ENCODE measurements around the gene GPRIN3.
A peak's percentile ranks its signal among the peaks of the same experiment; 100 is the strongest.
"Not testable (repeated sequence)": the region's sequence is repeated elsewhere in the genome, so short reads cannot be mapped to it uniquely, and the experiment has no call there.

GPRIN3 gene

GRCh38 chr4:89314291-89314690, 6.7 kb upstream of the GPRIN3 start:
- H3K9me3 ChIP-seq (ENCODE audit: control insufficient read depth, insufficient read depth, low read length) = no peaks in the 10 kb centered on the region
- no peak for DNase-seq (ENCODE audit: low read depth, low spot score)
- H3K36me3 ChIP-seq (ENCODE audit: control insufficient read depth, insufficient read depth, low read length) = no peaks in the 10 kb centered on the region
- no peaks in the 10 kb centered on the region for H3K27me3 ChIP-seq (ENCODE audit: control insufficient read depth, insufficient read depth, low read length)
- no peak overlapping the region for H3K4me3 ChIP-seq (ENCODE audit: low read length)
- no peaks in the 10 kb centered on the region for H3K4me1 ChIP-seq (ENCODE audit: control insufficient read depth, insufficient read depth, low read length)
- WGBS (ENCODE audit: insufficient coverage, insufficient read length) = no CpG with 5 or more reads among the region's 3 CpGs
- H3K27ac ChIP-seq (ENCODE audit: low read length) = no peak overlapping the region

DNA sequence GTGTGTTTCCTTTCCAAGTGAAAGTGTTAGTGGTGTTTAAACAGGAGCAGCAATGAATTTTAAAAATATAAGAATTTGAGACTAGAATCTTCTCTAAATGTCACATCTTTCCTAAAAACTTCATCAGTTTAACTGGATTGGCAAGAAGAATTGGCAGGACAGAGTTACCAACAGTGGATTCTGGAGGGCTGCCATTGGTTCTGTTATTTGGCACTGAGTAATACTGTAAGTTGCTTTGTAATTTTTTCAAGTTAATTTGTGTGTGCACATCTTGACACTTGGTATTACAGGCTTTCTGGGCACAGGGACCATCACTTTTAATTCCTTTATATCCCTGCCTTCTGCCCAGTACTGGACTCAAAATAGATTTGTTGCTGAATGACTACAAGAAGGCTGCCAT, 4.5 kb upstream of the GPRIN3 start:
- Histone ChIP-seq H3K4me1 (ENCODE audit: control insufficient read depth, insufficient read depth, low read length) (no peaks in the 10 kb centered on the region), H3K27me3 (ENCODE audit: control insufficient read depth, insufficient read depth, low read length) (no peaks in the 10 kb centered on the region; the same call in 1 of the 2 replicates), H3K27ac (ENCODE audit: low read length) (no peak overlapping the region), H3K36me3 (ENCODE audit: control insufficient read depth, insufficient read depth, low read length) (no peaks in the 10 kb centered on the region), H3K9me3 (ENCODE audit: control insufficient read depth, insufficient read depth, low read length) (no peaks in the 10 kb centered on the region), H3K4me3 (ENCODE audit: low read length) (no peak overlapping the region)
- no peak for DNase-seq (ENCODE audit: low read depth, low spot score)

DNA sequence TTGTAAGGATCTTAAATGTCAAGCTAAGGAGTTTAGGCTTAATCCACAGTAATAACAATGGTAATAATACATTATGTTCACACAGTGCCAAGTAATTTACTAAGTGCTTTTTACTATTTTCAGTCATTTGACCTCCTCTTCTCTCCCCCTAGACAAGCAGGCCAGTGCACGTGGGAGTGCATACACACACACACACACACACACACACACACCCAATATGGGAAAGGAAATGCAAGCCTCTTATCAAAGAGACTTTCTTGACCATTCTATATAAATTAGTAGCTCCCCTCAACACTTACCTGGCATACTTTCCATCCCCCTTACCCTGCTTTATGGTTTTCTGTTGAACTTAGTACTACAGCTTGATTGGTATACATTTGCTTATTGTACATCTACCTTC, 3.8 kb upstream of the GPRIN3 start:
- peaks cover 4% of the 10 kb centered on the region for H3K27me3 ChIP-seq (ENCODE audit: control insufficient read depth, insufficient read depth, low read length)
- DNase-seq (ENCODE audit: low read depth, low spot score) = no peak
- no peaks in the 10 kb centered on the region for H3K9me3 ChIP-seq (ENCODE audit: control insufficient read depth, insufficient read depth, low read length)
- no CpG with 5 or more reads among the region's 1 CpG for WGBS (ENCODE audit: insufficient coverage, insufficient read length)
- H3K4me1 ChIP-seq (ENCODE audit: control insufficient read depth, insufficient read depth, low read length) = peaks cover 3% of the 10 kb centered on the region
- H3K27ac ChIP-seq (ENCODE audit: low read length) = no peak overlapping the region
- H3K36me3 ChIP-seq (ENCODE audit: control insufficient read depth, insufficient read depth, low read length) = no peaks in the 10 kb centered on the region
- no peak overlapping the region for H3K4me3 ChIP-seq (ENCODE audit: low read length)

DNA sequence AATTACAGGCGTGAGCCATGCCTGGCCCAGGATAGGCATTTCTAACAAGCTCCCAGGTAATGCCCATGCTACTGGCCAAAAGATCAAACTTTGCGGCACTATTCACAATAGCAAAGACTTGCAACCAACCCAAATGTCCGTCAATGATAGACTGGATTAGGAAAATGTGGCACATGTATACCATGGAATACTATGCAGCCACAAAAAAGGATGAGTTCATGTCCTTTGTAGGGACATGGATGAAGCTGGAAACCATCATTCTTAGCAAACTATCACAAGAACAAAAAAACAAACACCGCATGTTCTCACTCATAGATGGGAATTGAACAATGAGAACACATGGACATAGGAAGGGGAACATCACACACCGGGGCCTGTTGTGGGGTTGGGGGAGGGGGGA, 1.6 kb upstream of the GPRIN3 start:
- H3K9me3 ChIP-seq (ENCODE audit: control insufficient read depth, insufficient read depth, low read length); H3K4me1 ChIP-seq (ENCODE audit: control insufficient read depth, insufficient read depth, low read length); DNase-seq (ENCODE audit: low read depth, low spot score); H3K4me3 ChIP-seq (ENCODE audit: low read length); H3K36me3 ChIP-seq (ENCODE audit: control insufficient read depth, insufficient read depth, low read length); H3K27me3 ChIP-seq (ENCODE audit: control insufficient read depth, insufficient read depth, low read length); H3K27ac ChIP-seq (ENCODE audit: low read length): not testable (repeated sequence)
- WGBS (ENCODE audit: insufficient coverage, insufficient read length) = no CpG with 5 or more reads among the region's 5 CpGs

GRCh38 chr4:89308161-89308500, 531 bp upstream of the GPRIN3 start:
- no peak for DNase-seq (ENCODE audit: low read depth, low spot score)
- H3K9me3 ChIP-seq (ENCODE audit: control insufficient read depth, insufficient read depth, low read length) = no peaks in the 10 kb centered on the region
- peak overlapping the region; percentile 93; the same call in 1 of the 2 replicates for H3K4me3 ChIP-seq (ENCODE audit: low read length)
- H3K4me1 ChIP-seq (ENCODE audit: control insufficient read depth, insufficient read depth, low read length) = peaks cover 3% of the 10 kb centered on the region
- no peaks in the 10 kb centered on the region for H3K36me3 ChIP-seq (ENCODE audit: control insufficient read depth, insufficient read depth, low read length)
- H3K27ac ChIP-seq (ENCODE audit: low read length) = no peak overlapping the region
- no CpG with 5 or more reads among the region's 6 CpGs for WGBS (ENCODE audit: insufficient coverage, insufficient read length)
- peaks cover 4% of the 10 kb centered on the region for H3K27me3 ChIP-seq (ENCODE audit: control insufficient read depth, insufficient read depth, low read length)

DNA sequence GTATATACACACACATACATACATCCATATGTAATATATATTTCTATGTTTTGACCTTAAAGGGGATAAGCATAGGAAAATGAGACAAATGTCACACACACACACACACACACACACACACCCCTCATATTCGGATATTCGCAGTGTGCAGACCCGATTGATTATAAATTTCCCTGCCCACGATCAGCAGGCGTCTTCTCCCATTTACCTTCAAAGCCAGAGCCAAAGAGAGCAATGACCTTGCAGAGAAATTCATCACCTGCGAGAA, 488 bp downstream of the GPRIN3 start:
- no peak overlapping the region for H3K27ac ChIP-seq (ENCODE audit: low read length)
- WGBS (ENCODE audit: insufficient coverage, insufficient read length) = no CpG with 5 or more reads among the region's 6 CpGs
- no peak for DNase-seq (ENCODE audit: low read depth, low spot score)

GRCh38 chr4:89306486-89307177, 968 bp downstream of the GPRIN3 start:
- peaks cover 3% of the 10 kb centered on the region for H3K4me1 ChIP-seq (ENCODE audit: control insufficient read depth, insufficient read depth, low read length)
- H3K9me3 ChIP-seq (ENCODE audit: control insufficient read depth, insufficient read depth, low read length) = no peaks in the 10 kb centered on the region
- WGBS (ENCODE audit: insufficient coverage, insufficient read length) = no CpG with 5 or more reads among the region's 11 CpGs
- no peak overlapping the region for H3K4me3 ChIP-seq (ENCODE audit: low read length)
- H3K27ac ChIP-seq (ENCODE audit: low read length) = no peak overlapping the region
- DNase-seq (ENCODE audit: low read depth, low spot score) = no peak
- peaks cover 4% of the 10 kb centered on the region for H3K27me3 ChIP-seq (ENCODE audit: control insufficient read depth, insufficient read depth, low read length)
- H3K36me3 ChIP-seq (ENCODE audit: control insufficient read depth, insufficient read depth, low read length) = no peaks in the 10 kb centered on the region

More for the DNA sequence above, 488 bp downstream of the GPRIN3 start:
- peaks cover 4% of the 10 kb centered on the region for H3K27me3 ChIP-seq (ENCODE audit: control insufficient read depth, insufficient read depth, low read length)
- H3K36me3 ChIP-seq (ENCODE audit: control insufficient read depth, insufficient read depth, low read length) = no peaks in the 10 kb centered on the region
- H3K4me3 ChIP-seq (ENCODE audit: low read length) = peak overlapping the region; percentile 93; the same call in 1 of the 2 replicates
- H3K9me3 ChIP-seq (ENCODE audit: control insufficient read depth, insufficient read depth, low read length) = no peaks in the 10 kb centered on the region
- H3K4me1 ChIP-seq (ENCODE audit: control insufficient read depth, insufficient read depth, low read length) = peaks cover 3% of the 10 kb centered on the region

- H3K9me3 ChIP-seq (ENCODE audit: control insufficient read depth, insufficient read depth, low read length) = no peaks in the 10 kb centered on the region
- 100% methylated on average over 3 of the region's 8 CpGs for WGBS (ENCODE audit: insufficient coverage, insufficient read length)
- H3K4me3 ChIP-seq (ENCODE audit: low read length) = no peak overlapping the region
- no peak for DNase-seq (ENCODE audit: low read depth, low spot score)
- no peak overlapping the region for H3K27ac ChIP-seq (ENCODE audit: low read length)
- H3K27me3 ChIP-seq (ENCODE audit: control insufficient read depth, insufficient read depth, low read length) = peaks cover 4% of the 10 kb centered on the region
- H3K4me1 ChIP-seq (ENCODE audit: control insufficient read depth, insufficient read depth, low read length) = peaks cover 3% of the 10 kb centered on the region
- no peaks in the 10 kb centered on the region for H3K36me3 ChIP-seq (ENCODE audit: control insufficient read depth, insufficient read depth, low read length)
These were observed 1.7 kb downstream of the GPRIN3 start for GRCh38 chr4:89305712-89306437.

DNA sequence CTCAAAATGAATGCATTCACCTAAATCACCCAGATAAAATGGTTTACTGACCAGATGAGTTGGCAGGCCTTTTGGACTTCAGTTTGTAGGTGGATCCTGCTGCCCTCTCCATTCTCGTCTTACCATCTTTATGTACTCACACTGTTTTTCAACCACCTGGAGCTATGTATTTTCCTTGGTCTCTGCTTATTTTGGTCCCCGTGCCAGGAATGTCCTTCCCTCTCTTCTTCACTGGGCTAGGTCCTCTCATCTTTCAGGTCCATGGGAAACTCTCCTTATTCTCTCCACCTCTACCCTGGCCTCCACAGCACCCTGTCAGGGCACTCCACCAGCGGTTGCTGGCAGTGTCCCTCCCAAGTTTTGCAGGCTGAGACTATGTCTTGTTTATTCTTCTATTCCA, 2.6 kb downstream of the GPRIN3 start:
- no CpG with 5 or more reads among the region's 3 CpGs for WGBS (ENCODE audit: insufficient coverage, insufficient read length)
- Histone ChIP-seq H3K4me3 (ENCODE audit: low read length) (no peak overlapping the region), H3K36me3 (ENCODE audit: control insufficient read depth, insufficient read depth, low read length) (no peaks in the 10 kb centered on the region), H3K4me1 (ENCODE audit: control insufficient read depth, insufficient read depth, low read length) (peaks cover 3% of the 10 kb centered on the region), H3K27me3 (ENCODE audit: control insufficient read depth, insufficient read depth, low read length) (peaks cover 4% of the 10 kb centered on the region), H3K9me3 (ENCODE audit: control insufficient read depth, insufficient read depth, low read length) (no peaks in the 10 kb centered on the region), H3K27ac (ENCODE audit: low read length) (no peak overlapping the region)
- no peak for DNase-seq (ENCODE audit: low read depth, low spot score)

GRCh38 chr4:89303814-89304388, 3.7 kb downstream of the GPRIN3 start:
- no CpG with 5 or more reads among the region's 3 CpGs for WGBS (ENCODE audit: insufficient coverage, insufficient read length)
- Histone ChIP-seq H3K27me3 (ENCODE audit: control insufficient read depth, insufficient read depth, low read length) (peaks cover 4% of the 10 kb centered on the region), H3K9me3 (ENCODE audit: control insufficient read depth, insufficient read depth, low read length) (no peaks in the 10 kb centered on the region), H3K4me1 (ENCODE audit: control insufficient read depth, insufficient read depth, low read length) (peaks cover 3% of the 10 kb centered on the region), H3K27ac (ENCODE audit: low read length) (no peak overlapping the region), H3K4me3 (ENCODE audit: low read length) (no peak overlapping the region), H3K36me3 (ENCODE audit: control insufficient read depth, insufficient read depth, low read length) (no peaks in the 10 kb centered on the region)
- DNase-seq (ENCODE audit: low read depth, low spot score) = no peak

- no peaks in the 10 kb centered on the region for H3K36me3 ChIP-seq (ENCODE audit: control insufficient read depth, insufficient read depth, low read length)
- no peaks in the 10 kb centered on the region for H3K9me3 ChIP-seq (ENCODE audit: control insufficient read depth, insufficient read depth, low read length)
- WGBS (ENCODE audit: insufficient coverage, insufficient read length) = no CpG with 5 or more reads among the region's 7 CpGs
- H3K27ac ChIP-seq (ENCODE audit: low read length) = no peak overlapping the region
- H3K27me3 ChIP-seq (ENCODE audit: control insufficient read depth, insufficient read depth, low read length) = peaks cover 4% of the 10 kb centered on the region
- no peak overlapping the region for H3K4me3 ChIP-seq (ENCODE audit: low read length)
- H3K4me1 ChIP-seq (ENCODE audit: control insufficient read depth, insufficient read depth, low read length) = peaks cover 3% of the 10 kb centered on the region
- DNase-seq (ENCODE audit: low read depth, low spot score) = no peak
These were observed 4.4 kb downstream of the GPRIN3 start for GRCh38 chr4:89303177-89303576.
